Panc1 (cell line): ENCODE measurements around the gene SH2D1B. TPM values are rescaled to one million over a fixed set of nuclear protein-coding genes. Genes with fewer than 3 reads are reported as not detected.
A peak's percentile ranks its signal among the peaks of the same experiment; 100 is the strongest.
"Not testable (repeated sequence)": the region's sequence is repeated elsewhere in the genome, so short reads cannot be mapped to it uniquely, and the experiment has no call there.

ENCODE experiments used
- ATAC-seq: fragments of 200-7000 bp; cut with Tn5 transposase; 2 replicates; pipeline ENCODE4 v1.9.1; 2020; ENCODE audit warnings: mild to moderate bottlenecking, moderate library complexity
- BruUV-seq: library from RNA; stranded (reverse); fragments of 400-500 nt; replicated peaks from 2 replicates; lab custom pipeline; 2021; lab: Mats Ljungman, UMichigan
- CTCF ChIA-PET: fragments of 300-600 bp; sonication (Branson Sonifier 250); formaldehyde crosslinking; loops from one replicate; lab custom pipeline; 2022; ENCODE audit warnings: antibody characterized with exemption; lab: Charles Lee
- POLR2A ChIA-PET: fragments of 300-600 bp; sonication (Branson Sonifier 250); formaldehyde crosslinking; loops from one replicate; lab custom pipeline; 2022; ENCODE audit warnings: antibody characterized with exemption; lab: Charles Lee
- DNase-seq: peaks from one replicate; pipeline ENCODE4 v3.0.0-alpha.2; 2010; ENCODE audit warnings: low read depth, low spot score
- H3K27ac ChIP-seq: 2 replicates; pipeline ENCODE4 v1.5.1; 2011; ENCODE audit warnings: mild to moderate bottlenecking, low read length, inconsistent platforms
- H3K27me3 ChIP-seq: fragments of 200-500 bp; sonication (Bioruptor generic); 2 replicates; pipeline ENCODE4 v1.6.0; 2014; ENCODE audit warnings: low read length, inconsistent platforms; ENCODE audit not compliant: control insufficient read depth, insufficient read depth
- H3K36me3 ChIP-seq: fragments of 200-500 bp; sonication (Bioruptor generic); 2 replicates; pipeline ENCODE4 v1.5.1; 2014; ENCODE audit warnings: inconsistent platforms, mild to moderate bottlenecking, low read length, moderate library complexity; ENCODE audit not compliant: control insufficient read depth, insufficient read depth
- H3K4me1 ChIP-seq: 2 replicates; pipeline ENCODE4 v1.5.1; 2011; ENCODE audit warnings: inconsistent platforms, mild to moderate bottlenecking, low read length, moderate library complexity; ENCODE audit not compliant: control insufficient read depth, insufficient read depth
- H3K4me3 ChIP-seq, 2 experiments: 2 replicates each; pipeline ENCODE4 v1.5.1; 2011 to 2012; ENCODE audit warnings: low read depth in 2 of 2, low read length in 2 of 2, mild to moderate bottlenecking in 2 of 2, inconsistent platforms in 1 of 2, moderate library complexity in 1 of 2
- H3K9me3 ChIP-seq: fragments of 200-500 bp; sonication (Bioruptor generic); 2 replicates; pipeline ENCODE4 v1.5.1; 2014; ENCODE audit warnings: low read depth, mild to moderate bottlenecking, inconsistent platforms, low read length, moderate library complexity; ENCODE audit not compliant: control insufficient read depth, insufficient read depth
- CTCF ChIP-seq: fragments of 450-650 bp; IDR thresholded peaks from 2 replicates; pipeline ENCODE4 v1.5.1; 2017; ENCODE audit warnings: mild to moderate bottlenecking
- POLR2AphosphoS5 ChIP-seq: IDR thresholded peaks from 2 replicates; pipeline ENCODE4 v1.6.1; 2012; ENCODE audit warnings: mild to moderate bottlenecking, low read depth, low read length, moderate library complexity
- REST ChIP-seq, 2 experiments: IDR thresholded peaks; 2 replicates each; pipeline ENCODE4 v1.6.1; 2011 to 2012; ENCODE audit warnings: low read depth in 2 of 2, control low read depth in 1 of 2, low read length in 1 of 2, mild to moderate bottlenecking in 1 of 2, moderate library complexity in 1 of 2; ENCODE audit not compliant: insufficient read depth in 1 of 2
- SIN3A ChIP-seq: IDR thresholded peaks from 2 replicates; pipeline ENCODE4 v1.6.1; 2012; ENCODE audit warnings: low read depth, mild to moderate bottlenecking, low read length, moderate library complexity, borderline replicate concordance; ENCODE audit not compliant: insufficient read depth
- TCF7L2 ChIP-seq: IDR thresholded peaks from 2 replicates; pipeline ENCODE4 v1.6.1; 2011; ENCODE audit warnings: mild to moderate bottlenecking, low read depth, low read length, inconsistent platforms
- in situ Hi-C: cut with HindIII; loops from 2 replicates; pipeline ENCODE4 v1.10.0; 2016; ENCODE audit warnings: low sequenced_read_pairs, low pct_unique_long_range_greater_than_20kb
- intact Hi-C: fragments of 100-400 bp; cut with micrococcal nuclease; formaldehyde crosslinking; loops from one replicate; pipeline ENCODE4 v1.10.0; 2022; ENCODE audit not compliant: unreplicated experiment
- total RNA-seq: library from RNA; stranded (reverse); gene quantifications from one replicate; pipeline ENCODE4 v1.2.1, GENCODE V29; 2021; ENCODE audit not compliant: unreplicated experiment

The SH2D1B gene
- total RNA-seq, 1 experiment from 2014 or later = not detected

GRCh38 chr1:162353702-162354101, 58.2 kb downstream of the SH2D1B start:
- CTCF ChIA-PET = no interaction called here
- Histone ChIP-seq H3K4me1 (peaks cover 25% of the 10 kb centered on the region), H3K36me3 (peaks cover 2% of the 10 kb centered on the region; the same call in 1 of the 2 replicates), H3K4me3 (no peak overlapping the region), H3K9me3 (no peaks in the 10 kb centered on the region), H3K27me3 (no peaks in the 10 kb centered on the region), H3K27ac (0 out of 2 replicates have a peak overlapping the region, but pooled peaks have one; percentile 25)
- POLR2A ChIA-PET = no interaction called here
- BruUV-seq = no TSS peak
- no peak for ATAC-seq
- no peak for DNase-seq
- intact Hi-C loops = no loop called here
- in situ Hi-C loops = no loop called here
- no peak for TF ChIP-seq TCF7L2
- TF ChIP-seq POLR2AphosphoS5 = no peak
- no peak for TF ChIP-seq SIN3A
- TF ChIP-seq REST (IDR thresholded peaks at IDR 0.05; ENCODE audit: insufficient read depth in 1 of 2, low read depth in 2 of 2, low read length in 1 of 2) = no peak
- TF ChIP-seq CTCF = no peak

DNA sequence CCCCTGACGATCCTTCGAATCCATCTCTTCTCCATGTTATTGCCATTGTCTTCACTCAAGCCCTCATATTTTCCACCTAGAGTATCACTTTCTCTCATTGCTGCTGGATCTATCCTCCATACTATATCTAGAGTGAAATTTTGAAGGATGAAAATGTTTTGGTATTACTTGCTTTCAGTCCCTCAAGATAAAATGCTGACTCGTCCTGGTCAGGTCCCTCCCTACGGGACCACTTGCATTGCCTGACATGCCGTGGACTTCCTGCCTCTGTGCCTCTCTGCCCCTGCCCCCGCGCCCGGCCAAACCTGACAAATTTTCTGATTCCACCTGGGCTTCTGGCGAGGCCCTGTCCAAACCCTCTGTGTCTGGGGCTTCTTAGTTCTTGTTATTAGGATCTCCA, 58.9 kb downstream of the SH2D1B start:
- no peaks in the 10 kb centered on the region for H3K9me3 ChIP-seq
- H3K36me3 ChIP-seq = peaks cover 2% of the 10 kb centered on the region; the same call in 1 of the 2 replicates
- peaks cover 28% of the 10 kb centered on the region for H3K4me1 ChIP-seq
- ATAC-seq (no peak), DNase-seq (no peak)
- no TSS peak for BruUV-seq
- CTCF ChIA-PET = no interaction called here
- POLR2A ChIA-PET = no interaction called here
- in situ Hi-C loops = no loop called here
- intact Hi-C loops = no loop called here
- H3K27me3 ChIP-seq = no peaks in the 10 kb centered on the region
- no peak overlapping the region; the same call in 1 of the 2 replicates for H3K27ac ChIP-seq
- H3K4me3 ChIP-seq = no peak overlapping the region
- TF ChIP-seq POLR2AphosphoS5 (no peak), CTCF (no peak), TCF7L2 (no peak), SIN3A (no peak)

DNA sequence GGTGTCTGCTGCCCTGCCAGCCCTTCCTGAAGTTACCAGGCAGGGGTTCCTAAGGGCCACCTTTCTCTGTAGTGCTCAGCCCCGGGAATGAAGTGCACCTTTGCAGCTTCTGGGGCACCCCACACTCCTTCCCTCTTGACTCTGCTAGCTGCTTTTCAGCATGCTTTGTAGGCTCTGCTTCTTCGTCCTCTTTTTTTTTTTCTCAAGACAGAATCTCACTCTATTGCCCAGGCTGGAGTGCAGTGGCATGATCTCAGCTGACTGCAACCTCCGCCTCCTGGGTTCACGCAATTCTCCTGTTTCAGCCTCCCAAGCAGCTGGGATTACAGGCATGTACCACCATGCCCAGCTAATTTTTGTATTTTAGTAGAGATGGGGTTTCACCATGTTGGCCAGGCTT, 60.1 kb downstream of the SH2D1B start:
- POLR2A ChIA-PET, H3K9me3 ChIP-seq, DNase-seq, ATAC-seq, CTCF ChIA-PET, intact Hi-C loops, H3K36me3 ChIP-seq, in situ Hi-C loops, H3K27me3 ChIP-seq, H3K4me3 ChIP-seq, BruUV-seq: not testable (repeated sequence)
- H3K27ac ChIP-seq = peak overlapping the region; percentile 97
- peaks cover 40% of the 10 kb centered on the region for H3K4me1 ChIP-seq
